Measurements from ENCODE around the gene ATP6V1B1.
A peak's percentile ranks its signal among the peaks of the same experiment; 100 is the strongest.
"Not testable (repeated sequence)": the region's sequence is repeated elsewhere in the genome, so short reads cannot be mapped to it uniquely, and the experiment has no call there.

The ATP6V1B1 gene

DNA sequence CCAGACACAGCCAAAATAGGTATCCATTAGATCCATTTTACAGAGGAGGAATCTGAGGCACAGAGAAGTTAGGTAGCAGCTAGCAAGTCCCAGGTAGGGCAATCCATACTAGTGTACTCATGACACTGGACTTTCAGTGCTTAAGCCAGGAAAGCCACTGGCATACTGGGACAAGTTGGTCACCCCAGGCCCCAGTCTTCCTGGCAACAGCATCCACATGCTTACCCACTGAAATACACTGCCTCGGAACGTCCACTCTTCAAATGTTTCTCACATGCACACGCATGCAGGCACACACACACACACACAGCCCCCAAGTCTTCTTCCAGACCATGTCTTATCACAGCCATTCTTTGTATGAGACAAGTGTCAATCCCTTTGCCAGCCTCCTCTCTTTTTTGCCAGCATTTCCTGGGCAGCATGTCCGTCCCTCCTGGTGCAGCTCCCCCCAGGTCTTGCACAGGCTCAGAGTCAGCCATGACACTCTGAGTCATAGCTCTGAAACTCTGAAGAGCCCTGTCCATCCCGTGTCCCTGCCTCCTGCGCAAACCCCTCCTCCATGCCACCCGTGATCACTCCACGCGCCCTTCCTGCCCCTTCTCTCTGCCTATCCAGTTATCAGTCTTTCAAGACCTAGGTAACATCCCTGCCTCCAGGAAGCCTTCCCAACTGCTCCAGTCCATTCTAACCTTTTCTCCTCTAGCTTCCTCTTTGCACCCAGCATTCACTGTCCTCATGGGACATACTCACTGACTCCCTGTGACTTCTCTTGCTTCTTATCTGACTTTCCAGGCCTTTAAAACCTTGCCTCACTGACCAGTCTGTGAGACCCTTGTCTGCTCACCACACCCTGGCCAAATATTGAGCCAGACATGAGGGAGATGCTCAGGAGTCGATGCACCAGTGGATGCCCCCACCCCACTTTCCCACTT lies 69.8 kb downstream of the ATP6V1B1 start:
- Mint-ChIP-seq H3K4me3 (no peak overlapping the region), H3K36me3 (ENCODE audit: low read depth) (no peaks in the 10 kb centered on the region), H3K4me1 (peaks cover 58% of the 10 kb centered on the region), H3K9me3 (no peaks in the 10 kb centered on the region), H3K27ac (no peak overlapping the region), H3K27me3 (ENCODE audit: low read depth, poor library complexity) (peaks cover 24% of the 10 kb centered on the region)
- DNase-seq: no peak
- TF ChIP-seq, protein P1, sequence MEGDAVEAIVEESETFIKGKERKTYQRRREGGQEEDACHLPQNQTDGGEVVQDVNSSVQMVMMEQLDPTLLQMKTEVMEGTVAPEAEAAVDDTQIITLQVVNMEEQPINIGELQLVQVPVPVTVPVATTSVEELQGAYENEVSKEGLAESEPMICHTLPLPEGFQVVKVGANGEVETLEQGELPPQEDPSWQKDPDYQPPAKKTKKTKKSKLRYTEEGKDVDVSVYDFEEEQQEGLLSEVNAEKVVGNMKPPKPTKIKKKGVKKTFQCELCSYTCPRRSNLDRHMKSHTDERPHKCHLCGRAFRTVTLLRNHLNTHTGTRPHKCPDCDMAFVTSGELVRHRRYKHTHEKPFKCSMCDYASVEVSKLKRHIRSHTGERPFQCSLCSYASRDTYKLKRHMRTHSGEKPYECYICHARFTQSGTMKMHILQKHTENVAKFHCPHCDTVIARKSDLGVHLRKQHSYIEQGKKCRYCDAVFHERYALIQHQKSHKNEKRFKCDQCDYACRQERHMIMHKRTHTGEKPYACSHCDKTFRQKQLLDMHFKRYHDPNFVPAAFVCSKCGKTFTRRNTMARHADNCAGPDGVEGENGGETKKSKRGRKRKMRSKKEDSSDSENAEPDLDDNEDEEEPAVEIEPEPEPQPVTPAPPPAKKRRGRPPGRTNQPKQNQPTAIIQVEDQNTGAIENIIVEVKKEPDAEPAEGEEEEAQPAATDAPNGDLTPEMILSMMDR (IDR thresholded peaks at IDR 0.05): no peak

DNA sequence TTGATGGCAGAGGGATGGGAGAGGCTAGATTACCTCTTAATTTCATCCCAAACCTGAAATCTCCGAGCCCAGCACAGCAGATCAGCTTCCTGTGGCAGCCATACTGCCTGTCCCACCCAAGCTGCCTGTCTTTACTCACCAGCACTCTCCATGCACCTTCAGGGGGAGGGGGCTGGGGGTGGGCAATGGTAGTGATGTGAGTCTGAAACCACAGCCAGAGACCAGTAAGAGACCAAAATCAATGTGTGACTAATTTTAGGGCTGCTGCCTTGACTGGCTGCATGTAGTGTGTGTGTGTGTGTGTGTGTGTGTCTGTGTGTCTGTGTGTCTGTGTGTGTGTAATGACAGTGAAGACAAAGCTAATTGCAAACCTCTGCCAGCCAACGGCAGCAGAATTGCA lies 70.6 kb downstream of the ATP6V1B1 start:
- Mint-ChIP-seq H3K36me3 (ENCODE audit: low read depth) (no peaks in the 10 kb centered on the region), H3K4me1 (peaks cover 51% of the 10 kb centered on the region), H3K4me3 (no peak overlapping the region), H3K27me3 (ENCODE audit: low read depth, poor library complexity) (peaks cover 29% of the 10 kb centered on the region), H3K27ac (no peak overlapping the region), H3K9me3 (no peaks in the 10 kb centered on the region)
- TF ChIP-seq, protein P1 (IDR thresholded peaks at IDR 0.05): no peak
- DNase-seq: no peak

DNA sequence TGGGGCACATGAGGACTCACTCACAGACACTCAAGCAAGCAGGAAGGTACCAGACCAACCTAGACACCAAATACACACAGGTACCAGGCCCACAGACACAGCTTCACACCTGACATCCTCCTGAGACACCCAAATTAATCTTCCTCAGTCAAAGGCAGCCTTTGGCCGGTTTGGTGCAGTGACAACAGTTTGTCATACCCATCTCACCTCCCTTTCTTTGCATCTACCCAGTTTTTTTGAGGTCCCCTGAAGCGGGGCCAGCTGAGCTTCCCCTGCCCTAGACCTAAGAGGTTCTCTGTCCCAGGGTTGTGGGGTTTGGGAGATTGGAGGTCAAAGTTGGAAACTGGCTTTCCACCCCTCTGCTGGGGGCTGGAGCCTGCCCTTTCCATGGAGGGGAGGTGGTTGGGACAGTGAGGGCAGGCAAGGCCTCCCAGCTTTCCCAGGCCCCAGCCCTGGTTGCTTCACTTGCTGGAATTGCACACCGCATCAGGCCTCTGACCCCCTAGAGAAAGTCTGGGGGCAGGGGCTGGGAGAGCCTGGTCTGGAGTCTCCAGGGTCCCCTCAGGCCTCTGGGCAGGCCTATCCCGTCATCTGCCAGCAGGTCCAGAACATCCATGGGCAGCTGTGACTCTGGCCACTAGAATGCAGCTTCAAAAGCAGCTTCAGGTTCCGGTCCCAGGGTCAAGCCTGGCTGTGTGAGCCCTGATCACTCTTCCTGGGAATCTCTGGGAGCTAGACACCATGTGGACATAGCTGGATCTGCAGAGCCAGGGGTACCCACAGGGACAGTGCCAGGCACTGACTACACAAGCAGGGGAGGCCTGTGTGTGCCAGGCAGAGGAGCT lies 71.5 kb downstream of the ATP6V1B1 start:
- Mint-ChIP-seq H3K27ac (no peak overlapping the region), H3K9me3 (no peaks in the 10 kb centered on the region), H3K36me3 (ENCODE audit: low read depth) (no peaks in the 10 kb centered on the region), H3K27me3 (ENCODE audit: low read depth, poor library complexity) (peaks cover 35% of the 10 kb centered on the region), H3K4me1 (peaks cover 47% of the 10 kb centered on the region), H3K4me3 (no peak overlapping the region)
- no peak for DNase-seq
- TF ChIP-seq, protein P1 (IDR thresholded peaks at IDR 0.05): no peak

DNA sequence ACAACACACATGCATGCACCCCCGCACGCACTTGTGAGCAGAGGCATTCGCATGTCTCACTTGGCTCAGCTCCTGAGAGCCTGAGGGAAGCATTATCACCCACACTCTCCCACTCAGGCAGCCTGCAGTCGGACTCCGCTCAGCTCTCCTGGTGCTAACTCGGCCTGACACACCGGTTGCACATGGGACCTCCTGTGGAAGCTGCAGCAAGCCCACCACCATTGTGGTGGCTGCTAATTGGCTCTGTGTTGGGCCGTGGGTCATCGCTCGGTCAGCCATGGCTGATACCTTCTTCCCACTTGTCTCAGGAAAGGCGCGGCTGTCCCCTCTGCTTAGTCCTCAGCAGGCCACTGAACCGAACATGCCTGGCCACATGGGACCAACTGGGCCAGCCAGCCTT lies 72.6 kb downstream of the ATP6V1B1 start:
- H3K27ac Mint-ChIP-seq: peak overlapping the region; percentile 17
- TF ChIP-seq, protein P1 (IDR thresholded peaks at IDR 0.05): no peak
- no peak for DNase-seq
- H3K4me3 Mint-ChIP-seq: no peak overlapping the region
- peaks cover 41% of the 10 kb centered on the region for H3K27me3 Mint-ChIP-seq (ENCODE audit: low read depth, poor library complexity)
- H3K9me3 Mint-ChIP-seq: no peaks in the 10 kb centered on the region
- peaks cover 41% of the 10 kb centered on the region for H3K4me1 Mint-ChIP-seq
- H3K36me3 Mint-ChIP-seq (ENCODE audit: low read depth): no peaks in the 10 kb centered on the region

DNA sequence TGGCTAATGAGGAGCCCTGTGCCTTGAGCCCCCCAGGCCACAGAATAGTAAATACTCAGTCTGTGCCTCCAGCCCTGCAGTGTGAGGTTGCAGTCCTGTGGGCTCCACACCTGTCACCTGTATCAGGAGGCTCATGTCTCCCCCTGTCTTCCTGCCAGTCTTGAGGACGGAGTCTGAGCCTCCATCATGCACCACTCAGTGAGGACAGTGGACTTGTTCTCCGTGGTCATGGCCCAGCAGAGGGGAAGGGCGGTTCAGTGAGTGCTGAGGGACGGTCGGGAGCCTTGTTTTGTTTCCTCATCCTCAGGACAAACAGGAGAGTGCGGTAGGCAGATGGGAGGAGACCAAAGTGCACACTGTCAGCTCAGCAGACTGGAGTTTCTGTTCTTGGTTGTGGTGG lies 76.1 kb downstream of the ATP6V1B1 start:
- not testable (repeated sequence) for H3K36me3 Mint-ChIP-seq (ENCODE audit: low read depth); H3K27ac Mint-ChIP-seq; H3K9me3 Mint-ChIP-seq; H3K4me3 Mint-ChIP-seq; DNase-seq
- Mint-ChIP-seq H3K27me3 (ENCODE audit: low read depth, poor library complexity) (peaks cover 28% of the 10 kb centered on the region), H3K4me1 (peaks cover 24% of the 10 kb centered on the region)

All from nephron progenitor cell (in vitro differentiated cells).